Large intestine (tissue), 3 donors: ENCODE measurements around the gene ADRM1. TPM values are rescaled to one million over a fixed set of nuclear protein-coding genes. Genes with fewer than 3 reads are reported as not detected.

Experiments
- DNase-seq, 2 donors: peaks; one replicate each; pipeline versions ENCODE4 v3.0.0 to v3.0.0-alpha.2; 2013
- H3K27ac ChIP-seq: one replicate; pipeline ENCODE4 v1.5.1; 2013; ENCODE audit warnings: low read length
- H3K27me3 ChIP-seq: 2 replicates; pipeline ENCODE4 v1.6.1; 2013; ENCODE audit warnings: low read length; ENCODE audit not compliant: control insufficient read depth, insufficient read depth
- H3K36me3 ChIP-seq: 2 replicates; pipeline ENCODE4 v1.6.1; 2013; ENCODE audit warnings: low read length; ENCODE audit not compliant: control insufficient read depth, insufficient read depth
- H3K4me1 ChIP-seq: one replicate; pipeline ENCODE4 v1.6.1; 2013; ENCODE audit warnings: low read length; ENCODE audit not compliant: control insufficient read depth, insufficient read depth
- H3K4me3 ChIP-seq: one replicate; pipeline ENCODE4 v1.5.1; 2013; ENCODE audit warnings: low read length
- H3K9me3 ChIP-seq: one replicate; pipeline ENCODE4 v1.6.1; 2013; ENCODE audit warnings: mild to moderate bottlenecking, low read depth, low read length, moderate library complexity; ENCODE audit not compliant: control insufficient read depth
- WGBS: methylation state at CpG from one replicate; pipeline ENCODE4 v1.1.5; 2013; ENCODE audit warnings: low lambda C conversion rate; ENCODE audit not compliant: insufficient coverage; 5-methylcytosine and 5-hydroxymethylcytosine counted together
- polyA plus RNA-seq: library from polyadenylated mRNA; unstranded; fragments of 120-200 nt; gene quantifications from one replicate; pipeline ENCODE4 v1.2.1, GENCODE V29; 2013

The ADRM1 gene
- polyA plus RNA-seq, 1 donor = 50.4 TPM

- H3K4me1 ChIP-seq = peaks cover 41% of the 10 kb centered on the region
These were observed 54.4 kb downstream of the ADRM1 start for GRCh38 chr20:62357187-62357667.

GRCh38 chr20:62357681-62358080 lies 54.9 kb downstream of the ADRM1 start:
- Histone ChIP-seq H3K27ac (no peak overlapping the region), H3K27me3 (no peaks in the 10 kb centered on the region), H3K4me3 (no peak overlapping the region), H3K9me3 (no peaks in the 10 kb centered on the region), H3K4me1 (peaks cover 43% of the 10 kb centered on the region), H3K36me3 (peaks cover 14% of the 10 kb centered on the region)
- no CpG with 5 or more reads among the region's 7 CpGs for WGBS
- DNase-seq = no peak

More at GRCh38 chr20:62357187-62357667, 54.4 kb downstream of the ADRM1 start:
- Histone ChIP-seq H3K36me3 (peaks cover 15% of the 10 kb centered on the region), H3K27me3 (no peaks in the 10 kb centered on the region), H3K27ac (peak overlapping the region; percentile 56), H3K9me3 (no peaks in the 10 kb centered on the region), H3K4me3 (no peak overlapping the region)
- no peak for DNase-seq
- no CpG with 5 or more reads among the region's 25 CpGs for WGBS

Other genes with a start within 250 kb of the ADRM1 start
- gene TAF4, start 237.1 kb upstream of the ADRM1 start, polyA plus RNA-seq = 17.4 TPM
- gene LSM14B, start 180.5 kb upstream of the ADRM1 start, polyA plus RNA-seq = 47.6 TPM
- gene PSMA7, start 159.6 kb upstream of the ADRM1 start, polyA plus RNA-seq = 163 TPM
- gene SS18L1, start 159.2 kb upstream of the ADRM1 start, polyA plus RNA-seq = 18.2 TPM
- 30.9 TPM for gene MTG2, start 120.0 kb upstream of the ADRM1 start, polyA plus RNA-seq
- 0.33 TPM for gene HRH3, start 82.7 kb upstream of the ADRM1 start, polyA plus RNA-seq
- gene OSBPL2, start 64.5 kb upstream of the ADRM1 start, polyA plus RNA-seq = 35.7 TPM
- gene LAMA5, start 64.3 kb downstream of the ADRM1 start, polyA plus RNA-seq = 92.1 TPM
- gene RPS21, start 84.1 kb downstream of the ADRM1 start, polyA plus RNA-seq = 2,139 TPM
- 7.1 TPM for gene CABLES2, start 104.3 kb downstream of the ADRM1 start, polyA plus RNA-seq
- gene RBBP8NL, start 124.5 kb downstream of the ADRM1 start, polyA plus RNA-seq = 9.6 TPM
- 40.9 TPM for gene GATA5, start 173.0 kb downstream of the ADRM1 start, polyA plus RNA-seq